H9 (cell line): ENCODE measurements around the gene VAV2. TPM values are rescaled to one million over a fixed set of nuclear protein-coding genes. Genes with fewer than 3 reads are reported as not detected.
A peak's percentile ranks its signal among the peaks of the same experiment; 100 is the strongest.

Experiments
- DNase-seq: peaks from one replicate; pipeline ENCODE4 v3.0.0-alpha.2; 2017
- H2AFZ ChIP-seq: one replicate; pipeline ENCODE4 v1.6.1; 2013; ENCODE audit warnings: mild to moderate bottlenecking, low read length, control low read depth, moderate library complexity
- H2AK5ac ChIP-seq: 2 replicates; pipeline ENCODE4 v1.6.1; 2013; ENCODE audit warnings: low read length, control low read depth, mixed read lengths; ENCODE audit not compliant: insufficient read length
- H2BK120ac ChIP-seq: one replicate; pipeline ENCODE4 v1.6.1; 2013; ENCODE audit warnings: low read depth, mild to moderate bottlenecking, low read length, control low read depth, inconsistent platforms; ENCODE audit not compliant: poor library complexity, severe bottlenecking
- H2BK12ac ChIP-seq: 2 replicates; pipeline ENCODE4 v1.6.1; 2013; ENCODE audit warnings: low read length, control low read depth, mixed read lengths, low read depth; ENCODE audit not compliant: insufficient read length
- H2BK15ac ChIP-seq: 2 replicates; pipeline ENCODE4 v1.6.1; 2013; ENCODE audit warnings: low read depth, low read length, control low read depth
- H2BK20ac ChIP-seq: one replicate; pipeline ENCODE4 v1.6.1; 2013; ENCODE audit warnings: low read depth, mild to moderate bottlenecking, low read length, control low read depth, inconsistent platforms; ENCODE audit not compliant: poor library complexity, severe bottlenecking
- H2BK5ac ChIP-seq: 2 replicates; pipeline ENCODE4 v1.6.1; 2013; ENCODE audit warnings: low read length, control low read depth, mixed read lengths; ENCODE audit not compliant: insufficient read length
- H3K14ac ChIP-seq: 2 replicates; pipeline ENCODE4 v1.6.1; 2013; ENCODE audit warnings: low read length, control low read depth; ENCODE audit not compliant: insufficient read depth
- H3K18ac ChIP-seq: 2 replicates; pipeline ENCODE4 v1.6.1; 2013; ENCODE audit warnings: low read depth, mild to moderate bottlenecking, mixed read lengths, low read length, control low read depth; ENCODE audit not compliant: insufficient read length
- H3K23ac ChIP-seq: 2 replicates; pipeline ENCODE4 v1.6.1; 2013; ENCODE audit warnings: low read length, control low read depth, mixed read lengths, low read depth; ENCODE audit not compliant: insufficient read length
- H3K23me2 ChIP-seq: 2 replicates; pipeline ENCODE4 v1.6.1; 2013; ENCODE audit warnings: low read depth, mild to moderate bottlenecking, mixed read lengths, low read length, control low read depth; ENCODE audit not compliant: insufficient read length, poor library complexity, severe bottlenecking
- H3K27ac ChIP-seq: 2 replicates; pipeline ENCODE4 v1.5.1; 2013; ENCODE audit warnings: low read length, control low read depth, mixed read lengths, low read depth; ENCODE audit not compliant: insufficient read length
- H3K27me3 ChIP-seq: 2 replicates; pipeline ENCODE4 v1.6.1; 2013; ENCODE audit warnings: low read length, control low read depth, inconsistent platforms; ENCODE audit not compliant: insufficient read depth
- H3K4ac ChIP-seq: 2 replicates; pipeline ENCODE4 v1.6.1; 2013; ENCODE audit warnings: low read depth, mild to moderate bottlenecking, control low read depth, inconsistent platforms, low read length, moderate library complexity
- H3K4me1 ChIP-seq: 2 replicates; pipeline ENCODE4 v1.6.1; 2013; ENCODE audit warnings: low read length, control low read depth, inconsistent platforms; ENCODE audit not compliant: insufficient read depth
- H3K4me2 ChIP-seq: 2 replicates; pipeline ENCODE4 v1.6.1; 2013; ENCODE audit warnings: low read length, control low read depth, mixed read lengths; ENCODE audit not compliant: insufficient read length, insufficient read depth
- H3K56ac ChIP-seq: 2 replicates; pipeline ENCODE4 v1.6.1; 2013; ENCODE audit warnings: low read depth, mild to moderate bottlenecking, mixed read lengths, low read length, control low read depth; ENCODE audit not compliant: insufficient read length
- H3K79me1 ChIP-seq: 2 replicates; pipeline ENCODE4 v1.6.1; 2013; ENCODE audit warnings: low read depth, mild to moderate bottlenecking, moderate library complexity, low read length, control low read depth, inconsistent platforms; ENCODE audit not compliant: insufficient read depth, poor library complexity, severe bottlenecking
- H3K79me2 ChIP-seq: 2 replicates; pipeline ENCODE4 v1.6.1; 2013; ENCODE audit warnings: low read length, control low read depth, inconsistent platforms; ENCODE audit not compliant: insufficient read depth
- H3K9ac ChIP-seq: 2 replicates; pipeline ENCODE4 v1.6.1; 2013; ENCODE audit warnings: low read length, control low read depth, mixed read lengths; ENCODE audit not compliant: insufficient read length; ENCODE audit errors: extremely low read depth
- H3K9me3 ChIP-seq: one replicate; pipeline ENCODE4 v1.6.1; 2013; ENCODE audit warnings: low read depth, low read length, inconsistent platforms; ENCODE audit not compliant: control insufficient read depth
- H3T11ph ChIP-seq: one replicate; pipeline ENCODE4 v1.6.1; 2013; ENCODE audit warnings: mild to moderate bottlenecking, low read length, control low read depth, inconsistent platforms
- H4K20me1 ChIP-seq: one replicate; pipeline ENCODE4 v1.6.1; 2013; ENCODE audit not compliant: control insufficient read depth, insufficient read length, insufficient read depth
- H4K5ac ChIP-seq: 2 replicates; pipeline ENCODE4 v1.6.1; 2013; ENCODE audit warnings: low read depth, mild to moderate bottlenecking, mixed read lengths, low read length, control low read depth; ENCODE audit not compliant: insufficient read length
- H4K8ac ChIP-seq: replicated peaks from 2 replicates; pipeline ENCODE4 v1.6.1; 2013; ENCODE audit warnings: low read length, control low read depth, mixed read lengths, low read depth; ENCODE audit not compliant: insufficient read length
- H4K91ac ChIP-seq: 2 replicates; pipeline ENCODE4 v1.6.1; 2013; ENCODE audit warnings: low read depth, mild to moderate bottlenecking, moderate library complexity, mixed read lengths, low read length, control low read depth; ENCODE audit not compliant: insufficient read length
- H3K27ac Mint-ChIP-seq, 3 experiments: 2 replicates in 2 of 3; 3 replicates in 1 of 3; pipeline ENCODE4 v1.8.0; 2020 to 2021; ENCODE audit warnings: mixed read lengths in 3 of 3, mild to moderate bottlenecking in 1 of 3, moderate library complexity in 1 of 3
- H3K27me3 Mint-ChIP-seq: 2 replicates; pipeline ENCODE4 v1.8.0; 2021; ENCODE audit warnings: low read depth, mild to moderate bottlenecking, moderate library complexity, mixed read lengths
- H3K36me3 Mint-ChIP-seq, 3 experiments: 2 replicates in 2 of 3; 3 replicates in 1 of 3; pipeline ENCODE4 v1.8.0; 2020 to 2021; ENCODE audit warnings: low read depth in 3 of 3, mixed read lengths in 3 of 3; ENCODE audit not compliant: insufficient read depth in 1 of 3
- H3K4me1 Mint-ChIP-seq, 2 experiments: 2 replicates each; pipeline ENCODE4 v1.8.0; 2020; ENCODE audit warnings: mixed read lengths in 2 of 2
- H3K4me3 Mint-ChIP-seq, 2 experiments: 2 replicates in 1 of 2; 3 replicates in 1 of 2; pipeline ENCODE4 v1.8.0; 2020 to 2021; ENCODE audit warnings: mild to moderate bottlenecking in 2 of 2, mixed read lengths in 2 of 2, moderate library complexity in 1 of 2
- H3K9me3 Mint-ChIP-seq, 2 experiments: 2 replicates in 1 of 2; 3 replicates in 1 of 2; pipeline ENCODE4 v1.8.0; 2020; ENCODE audit warnings: mild to moderate bottlenecking in 2 of 2, mixed read lengths in 2 of 2, moderate library complexity in 1 of 2
- CTCF ChIP-seq: fragments of 200-600 bp; sonication (generic); conservative IDR thresholded peaks from 3 replicates; pipeline ENCODE4 v1.8.0; 2021; ENCODE audit warnings: antibody characterized with exemption, mild to moderate bottlenecking
- WGBS: extraction: QIAGEN DNeasy Blood & Tissue Kit; methylation state at CpG from one replicate; pipeline ENCODE4 v1.1.7; 2013; ENCODE audit warnings: missing lambda C conversion rate, low lambda C conversion rate, mixed read lengths; ENCODE audit not compliant: insufficient read length; ENCODE audit errors: extremely low coverage; 5-methylcytosine and 5-hydroxymethylcytosine counted together
- total RNA-seq: library from RNA; stranded (reverse); gene quantifications from 2 replicates; pipeline ENCODE4 v1.2.1, GENCODE V29; 2021

The VAV2 gene
- total RNA-seq, 1 experiment from 2014 or later: 58.7 TPM

GRCh38 chr9:133915534-133916158 lies 76.5 kb downstream of the VAV2 start:
- Histone ChIP-seq H3K4me1 (peaks cover 5% of the 10 kb centered on the region; the same call in 1 of the 2 replicates), H4K5ac (peak overlapping the region; percentile 46), H3K14ac (no peak overlapping the region), H2BK15ac (no peak overlapping the region), H3K79me2 (peaks cover 3% of the 10 kb centered on the region; the same call in 1 of the 2 replicates), H2AFZ (no peak overlapping the region), H2BK12ac (no peak overlapping the region), H3K27me3 (no peaks in the 10 kb centered on the region), H2BK120ac (no peak overlapping the region), H2BK5ac (no peak overlapping the region), H3K79me1 (no peaks in the 10 kb centered on the region), H3K9ac (no peak overlapping the region), H3K27ac (no peak overlapping the region), H2BK20ac (no peak overlapping the region), H3K4ac (no peak overlapping the region), H3K18ac (peak overlapping the region; percentile 0), H4K20me1 (peaks cover 5% of the 10 kb centered on the region), H3K23me2 (no peaks in the 10 kb centered on the region), H3K4me2 (no peak overlapping the region), H3T11ph (no peak overlapping the region), H3K23ac (peak overlapping the region; percentile 4), H4K8ac (peak overlapping the region; percentile 1), H4K91ac (no peak overlapping the region), H2AK5ac (no peak overlapping the region), H3K56ac (peak overlapping the region; percentile 0), H3K9me3 (no peaks in the 10 kb centered on the region)
- no CpG with 5 or more reads among the region's 30 CpGs for WGBS
- H3K9me3 Mint-ChIP-seq: no peaks in the 10 kb centered on the region; a peak in 1 of 5 replicates
- no peak for TF ChIP-seq CTCF
- DNase-seq: no peak
- peak overlapping the region in 2 of 3 experiments; percentile 42 to 95; a peak in 5 of 7 replicates for H3K27ac Mint-ChIP-seq
- H3K4me1 Mint-ChIP-seq: peaks cover 44 to 55% of the 10 kb centered on the region in 2 experiments
- H3K36me3 Mint-ChIP-seq: peaks cover 0 to 3% (median 0%) of the 10 kb centered on the region in 3 experiments; a peak in 3 of 7 replicates
- no peak overlapping the region for H3K4me3 Mint-ChIP-seq
- H3K27me3 Mint-ChIP-seq: no peaks in the 10 kb centered on the region
